Measurements from ENCODE around the gene GSTK1. TPM values are rescaled to one million over a fixed set of nuclear protein-coding genes. Genes with fewer than 3 reads are reported as not detected.

GSTK1 gene
- polyA plus RNA-seq, 1 donor (not counting 4 experiments of a cell fraction or from before 2014, with no cell fraction given), result 133 TPM

DNA sequence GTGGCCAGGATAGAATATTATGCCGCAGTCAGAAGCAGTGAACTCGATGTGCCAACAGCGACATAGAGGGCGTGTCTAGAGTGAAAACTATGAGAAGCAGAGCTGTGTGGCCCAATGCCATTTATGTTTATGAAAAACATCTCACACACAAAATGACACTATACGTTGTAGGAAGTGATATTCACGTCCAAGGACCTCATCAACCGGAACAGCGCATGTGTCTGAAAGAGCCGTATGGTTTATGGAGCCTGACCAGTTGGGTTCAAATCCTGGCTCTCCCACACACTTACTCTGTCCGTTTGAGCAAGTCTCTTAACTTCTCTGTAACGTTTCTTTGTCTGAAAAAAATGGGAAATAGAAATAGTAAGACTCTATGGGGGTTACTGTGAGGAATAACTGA, 20.9 kb upstream of the GSTK1 start:
- Histone ChIP-seq H3K27ac (ENCODE audit: control insufficient read depth, insufficient read depth, low read length) (no peak overlapping the region), H3K9me3 (ENCODE audit: control insufficient read depth, low read depth, low read length) (no peaks in the 10 kb centered on the region), H4K20me1 (ENCODE audit: control insufficient read depth, extremely low read depth, insufficient read depth, low read length) (no peaks in the 10 kb centered on the region), H3K9me1 (ENCODE audit: control insufficient read depth, extremely low read depth, insufficient read depth, low read length) (no peaks in the 10 kb centered on the region), H3K27me3 (ENCODE audit: control insufficient read depth, extremely low read depth, insufficient read depth, low read length) (no peaks in the 10 kb centered on the region), H3K79me2 (ENCODE audit: control insufficient read depth, insufficient read depth, low read length) (no peaks in the 10 kb centered on the region), H3K9ac (ENCODE audit: control insufficient read depth, extremely low read depth, insufficient read depth, low read length) (no peak overlapping the region), H3K4me3 (ENCODE audit: control insufficient read depth in 2 of 3, extremely low read depth in 1 of 3, insufficient read depth in 2 of 3, low read depth in 1 of 3, low read length in 3 of 3) (no peak overlapping the region), H2AFZ (ENCODE audit: control insufficient read depth, low read length) (no peak overlapping the region), H3K4me1 (ENCODE audit: control insufficient read depth, extremely low read depth, insufficient read depth, low read length) (peaks cover 7% of the 10 kb centered on the region), H3K4me2 (ENCODE audit: control insufficient read depth, extremely low read depth, insufficient read depth, low read depth, low read length) (no peak overlapping the region), H3K36me3 (ENCODE audit: control insufficient read depth in 2 of 2, extremely low read depth in 1 of 2, insufficient read depth in 2 of 2, low read length in 2 of 2) (no peaks in the 10 kb centered on the region)
- dilution Hi-C loops (cut with MboI; ENCODE audit: extremely low pct_ligation_motif_present, low sequenced_read_pairs), result no loop called here
- DNase-seq (ENCODE audit: low read depth, low spot score) (no peak), FAIRE-seq (no peak)
- no peak for TF ChIP-seq EZH2 (IDR thresholded peaks at IDR 0.05; ENCODE audit: low read length)
- TF ChIP-seq, protein P1, sequence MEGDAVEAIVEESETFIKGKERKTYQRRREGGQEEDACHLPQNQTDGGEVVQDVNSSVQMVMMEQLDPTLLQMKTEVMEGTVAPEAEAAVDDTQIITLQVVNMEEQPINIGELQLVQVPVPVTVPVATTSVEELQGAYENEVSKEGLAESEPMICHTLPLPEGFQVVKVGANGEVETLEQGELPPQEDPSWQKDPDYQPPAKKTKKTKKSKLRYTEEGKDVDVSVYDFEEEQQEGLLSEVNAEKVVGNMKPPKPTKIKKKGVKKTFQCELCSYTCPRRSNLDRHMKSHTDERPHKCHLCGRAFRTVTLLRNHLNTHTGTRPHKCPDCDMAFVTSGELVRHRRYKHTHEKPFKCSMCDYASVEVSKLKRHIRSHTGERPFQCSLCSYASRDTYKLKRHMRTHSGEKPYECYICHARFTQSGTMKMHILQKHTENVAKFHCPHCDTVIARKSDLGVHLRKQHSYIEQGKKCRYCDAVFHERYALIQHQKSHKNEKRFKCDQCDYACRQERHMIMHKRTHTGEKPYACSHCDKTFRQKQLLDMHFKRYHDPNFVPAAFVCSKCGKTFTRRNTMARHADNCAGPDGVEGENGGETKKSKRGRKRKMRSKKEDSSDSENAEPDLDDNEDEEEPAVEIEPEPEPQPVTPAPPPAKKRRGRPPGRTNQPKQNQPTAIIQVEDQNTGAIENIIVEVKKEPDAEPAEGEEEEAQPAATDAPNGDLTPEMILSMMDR (optimal IDR thresholded peaks at IDR 0.05 in 1 of 3, IDR thresholded peaks at IDR 0.05 in 1 of 3, conservative IDR thresholded peaks at IDR 0.05 in 1 of 3; ENCODE audit: extremely low read depth in 1 of 3, insufficient read depth in 2 of 3, low read length in 3 of 3), result no peak

GRCh38 chr7:143243111-143243510, 20.1 kb upstream of the GSTK1 start:
- no peak for DNase-seq (ENCODE audit: low read depth, low spot score)
- Histone ChIP-seq H2AFZ (ENCODE audit: control insufficient read depth, low read length) (no peak overlapping the region), H3K4me1 (ENCODE audit: control insufficient read depth, extremely low read depth, insufficient read depth, low read length) (peaks cover 7% of the 10 kb centered on the region), H3K27me3 (ENCODE audit: control insufficient read depth, extremely low read depth, insufficient read depth, low read length) (no peaks in the 10 kb centered on the region), H3K9ac (ENCODE audit: control insufficient read depth, extremely low read depth, insufficient read depth, low read length) (no peak overlapping the region), H3K9me3 (ENCODE audit: control insufficient read depth, low read depth, low read length) (no peaks in the 10 kb centered on the region), H3K4me2 (ENCODE audit: control insufficient read depth, extremely low read depth, insufficient read depth, low read depth, low read length) (no peak overlapping the region), H3K4me3 (ENCODE audit: control insufficient read depth in 2 of 3, extremely low read depth in 1 of 3, insufficient read depth in 2 of 3, low read depth in 1 of 3, low read length in 3 of 3) (no peak overlapping the region), H4K20me1 (ENCODE audit: control insufficient read depth, extremely low read depth, insufficient read depth, low read length) (no peaks in the 10 kb centered on the region), H3K27ac (ENCODE audit: control insufficient read depth, insufficient read depth, low read length) (no peak overlapping the region), H3K9me1 (ENCODE audit: control insufficient read depth, extremely low read depth, insufficient read depth, low read length) (no peaks in the 10 kb centered on the region), H3K36me3 (ENCODE audit: control insufficient read depth in 2 of 2, extremely low read depth in 1 of 2, insufficient read depth in 2 of 2, low read length in 2 of 2) (no peaks in the 10 kb centered on the region), H3K79me2 (ENCODE audit: control insufficient read depth, insufficient read depth, low read length) (no peaks in the 10 kb centered on the region)
- TF ChIP-seq, protein P1 (optimal IDR thresholded peaks at IDR 0.05 in 1 of 3, IDR thresholded peaks at IDR 0.05 in 1 of 3, conservative IDR thresholded peaks at IDR 0.05 in 1 of 3; ENCODE audit: extremely low read depth in 1 of 3, insufficient read depth in 2 of 3, low read length in 3 of 3), result no peak
- no peak for TF ChIP-seq EZH2 (IDR thresholded peaks at IDR 0.05; ENCODE audit: low read length)
- dilution Hi-C loops (cut with MboI; ENCODE audit: extremely low pct_ligation_motif_present, low sequenced_read_pairs), result no loop called here
- no peak for FAIRE-seq
